ENCODE data around the gene NUP54. TPM values are rescaled to one million over a fixed set of nuclear protein-coding genes. Genes with fewer than 3 reads are reported as not detected.

The NUP54 gene, protein sequence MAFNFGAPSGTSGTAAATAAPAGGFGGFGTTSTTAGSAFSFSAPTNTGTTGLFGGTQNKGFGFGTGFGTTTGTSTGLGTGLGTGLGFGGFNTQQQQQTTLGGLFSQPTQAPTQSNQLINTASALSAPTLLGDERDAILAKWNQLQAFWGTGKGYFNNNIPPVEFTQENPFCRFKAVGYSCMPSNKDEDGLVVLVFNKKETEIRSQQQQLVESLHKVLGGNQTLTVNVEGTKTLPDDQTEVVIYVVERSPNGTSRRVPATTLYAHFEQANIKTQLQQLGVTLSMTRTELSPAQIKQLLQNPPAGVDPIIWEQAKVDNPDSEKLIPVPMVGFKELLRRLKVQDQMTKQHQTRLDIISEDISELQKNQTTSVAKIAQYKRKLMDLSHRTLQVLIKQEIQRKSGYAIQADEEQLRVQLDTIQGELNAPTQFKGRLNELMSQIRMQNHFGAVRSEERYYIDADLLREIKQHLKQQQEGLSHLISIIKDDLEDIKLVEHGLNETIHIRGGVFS
- 78.2 and 130 TPM in 2 replicates for total RNA-seq (2014; rRNA removed; shearing (Covaris generic))

DNA sequence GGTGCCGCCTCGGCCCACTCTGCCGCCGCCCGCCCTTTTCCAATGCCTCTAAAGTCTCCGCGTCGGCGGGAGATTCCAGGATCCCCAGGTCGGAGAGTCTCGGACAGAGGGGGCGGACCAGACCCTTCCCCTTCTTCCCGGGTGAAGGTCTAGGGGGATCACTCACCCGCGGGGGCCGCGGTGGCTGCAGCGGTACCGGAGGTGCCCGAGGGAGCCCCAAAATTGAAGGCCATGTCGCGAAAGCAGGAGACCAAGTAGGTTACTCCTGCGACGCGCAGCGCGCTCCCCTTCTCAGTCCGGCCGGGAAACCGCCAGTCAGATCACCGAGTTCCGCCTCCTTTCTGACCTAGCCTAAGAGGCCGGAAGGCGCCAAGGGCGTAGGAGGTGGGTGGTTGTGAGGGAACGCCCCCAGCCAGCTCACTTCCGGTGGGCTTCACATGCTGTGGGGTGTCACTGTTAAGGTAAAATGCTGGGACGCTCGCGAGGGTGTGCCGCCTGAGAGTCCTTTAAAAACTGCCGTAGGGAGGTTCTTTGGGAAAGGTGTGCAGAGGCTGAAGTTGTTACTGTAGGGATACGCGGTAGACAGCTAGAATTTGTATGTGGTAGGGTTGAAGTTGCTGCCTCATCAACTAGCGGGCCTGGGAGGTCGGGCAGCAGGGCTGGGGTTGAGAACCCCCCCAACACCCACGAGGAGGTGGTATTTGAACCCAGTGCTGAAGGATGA lies at the start of gene NUP54:
TSS of gene NUP54 (minus strand) at position 256 of the 724 bp plus-strand sequence. CDS start at position 233, 23 bp downstream.
- peak; percentile 95 for DNase-seq (ENCODE audit: low spot score)
- in situ Hi-C loops (cut with HindIII; ENCODE audit: low sequenced_read_pairs) = no loop called here

DNA sequence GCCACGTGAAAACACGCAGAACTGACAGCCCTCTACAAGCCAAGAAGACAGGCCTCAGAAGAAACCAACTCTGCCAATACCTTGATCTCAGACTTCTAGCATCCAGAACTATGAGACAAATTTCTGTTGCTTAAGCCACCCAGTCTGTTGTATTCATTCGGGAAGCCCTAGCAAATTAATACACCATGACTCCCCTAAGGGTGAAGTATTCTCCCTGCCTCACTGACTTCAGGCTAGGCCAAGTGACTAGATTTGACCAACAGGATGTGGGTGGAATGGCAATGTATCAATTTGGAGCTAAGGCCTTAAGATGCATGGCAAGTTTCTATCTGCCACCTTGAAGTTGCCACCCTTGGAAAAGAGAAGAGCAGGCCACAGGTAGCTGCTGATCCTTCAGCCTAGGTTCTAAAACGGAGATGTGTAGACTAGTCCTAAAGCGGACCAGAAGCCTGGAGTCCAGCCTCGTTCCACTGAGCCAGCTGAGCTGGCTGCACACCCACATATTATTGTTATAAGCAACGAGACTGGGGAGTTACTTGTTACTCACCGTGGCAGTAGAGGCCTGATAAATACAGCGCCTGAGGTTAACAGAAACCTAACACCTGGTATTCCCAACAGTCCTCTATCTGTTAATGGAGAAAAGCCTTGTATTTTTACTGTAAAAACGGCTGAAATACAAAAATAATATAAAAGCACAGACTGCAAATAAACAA lies 49.0 kb upstream of the NUP54 start:
- peak; percentile 15 for DNase-seq (ENCODE audit: low spot score)
- in situ Hi-C loops (cut with HindIII; ENCODE audit: low sequenced_read_pairs) = no loop called here

DNA sequence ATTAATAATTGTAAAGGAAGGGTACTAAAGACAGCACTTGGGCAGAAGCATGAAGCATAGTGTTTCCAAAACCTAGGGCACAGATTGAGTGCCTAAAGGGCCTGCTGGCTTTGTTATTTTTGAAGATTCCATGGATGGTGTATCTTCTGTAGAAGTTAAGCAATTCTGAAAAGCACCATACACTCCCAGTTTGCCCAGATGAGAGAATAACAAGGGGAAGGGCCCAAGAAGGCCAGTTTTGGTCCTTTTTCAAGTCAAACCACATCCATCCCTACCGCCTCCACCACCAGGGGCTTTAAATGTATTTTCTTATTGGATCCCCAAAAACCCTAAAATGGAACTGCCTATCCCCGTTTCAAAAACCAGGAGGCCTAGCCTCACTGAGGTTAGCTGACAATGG lies 48.2 kb upstream of the NUP54 start:
- in situ Hi-C loops (cut with HindIII; ENCODE audit: low sequenced_read_pairs) = no loop called here
- no peak for DNase-seq (ENCODE audit: low spot score)

DNA sequence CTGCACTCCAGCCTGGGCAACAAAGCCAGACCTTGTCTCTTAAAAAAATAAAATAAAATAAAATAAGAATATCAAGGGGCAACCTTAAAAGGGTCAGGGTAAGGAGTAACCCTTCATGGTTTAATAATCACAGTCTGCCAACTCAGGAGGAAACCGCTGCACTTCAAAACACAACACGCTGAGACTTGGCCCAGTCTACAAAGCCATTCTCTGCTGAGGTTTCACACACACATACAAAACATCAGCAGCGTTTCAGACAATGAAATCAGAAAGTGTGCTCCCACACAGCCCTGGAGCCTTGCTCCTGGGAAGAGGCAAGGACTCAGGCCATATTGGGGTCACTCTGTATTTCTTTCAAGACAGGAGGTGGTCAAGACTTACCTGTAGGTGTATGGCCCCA lies 47.1 kb upstream of the NUP54 start:
- no peak for DNase-seq (ENCODE audit: low spot score)
- in situ Hi-C loops (cut with HindIII; ENCODE audit: low sequenced_read_pairs) = no loop called here

DNA sequence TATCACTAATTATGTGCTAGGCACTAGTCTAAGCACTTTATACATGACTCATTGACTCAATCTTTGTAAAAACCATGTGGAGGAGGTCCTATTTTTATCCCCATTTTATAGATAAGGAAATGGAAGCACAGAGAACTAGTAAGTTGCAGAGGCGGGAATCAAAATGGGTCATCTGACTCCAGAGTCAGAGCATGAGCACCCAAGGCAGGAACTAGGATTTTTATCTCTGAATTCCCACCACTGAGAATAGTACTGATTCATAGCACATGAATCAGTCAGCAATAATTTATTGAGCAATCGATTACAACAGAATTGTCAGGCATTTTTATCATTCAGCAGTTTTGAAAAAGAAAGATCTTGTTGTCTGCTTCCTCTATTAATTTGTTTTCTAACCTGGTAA lies 46.1 kb upstream of the NUP54 start:
- no peak for DNase-seq (ENCODE audit: low spot score)
- in situ Hi-C loops (cut with HindIII; ENCODE audit: low sequenced_read_pairs) = no loop called here

DNA sequence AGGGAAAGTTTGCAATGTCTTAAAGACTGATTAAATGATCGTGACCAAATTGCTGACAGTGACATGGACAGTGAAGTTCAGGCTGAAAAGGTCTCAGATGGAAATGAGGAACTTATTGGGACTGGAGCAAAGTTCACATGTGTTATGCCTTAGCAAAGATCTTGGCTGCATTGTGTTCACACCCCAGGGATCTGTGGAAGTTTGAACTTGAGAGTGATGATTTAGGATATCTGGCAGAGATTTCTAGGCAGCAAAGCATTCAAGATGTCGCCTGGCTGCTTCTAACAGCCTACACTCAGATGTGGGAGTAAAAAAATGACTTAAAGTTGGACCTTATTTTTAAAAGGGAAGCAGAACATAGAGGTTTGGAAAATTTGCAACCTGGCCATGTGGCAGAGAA lies 44.0 kb upstream of the NUP54 start:
- in situ Hi-C loops (cut with HindIII; ENCODE audit: low sequenced_read_pairs) = no loop called here

DNA sequence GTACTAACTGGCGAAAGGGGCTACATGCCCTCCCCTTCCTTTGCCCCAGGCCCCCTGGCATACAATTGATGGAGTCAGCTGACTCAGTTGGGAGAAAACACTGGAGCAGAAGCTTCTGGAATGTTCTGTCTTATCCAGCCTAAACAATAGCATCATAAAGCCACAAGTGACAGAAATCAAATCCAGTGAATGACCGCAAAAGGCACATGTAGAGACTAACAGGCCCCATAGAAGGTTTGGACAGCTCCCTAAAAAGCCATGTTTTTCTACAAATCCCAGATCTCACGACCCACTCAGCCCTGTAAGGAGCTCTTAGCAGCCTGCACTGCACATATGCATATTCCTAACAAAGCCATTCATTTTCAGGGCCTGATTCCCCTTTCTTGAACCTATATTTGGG lies 40.4 kb upstream of the NUP54 start:
- in situ Hi-C loops (cut with HindIII; ENCODE audit: low sequenced_read_pairs) = no loop called here
- no peak for DNase-seq (ENCODE audit: low spot score)

More for the DNA sequence above, 44.0 kb upstream of the NUP54 start:
- DNase-seq (ENCODE audit: low spot score) = no peak

DNA sequence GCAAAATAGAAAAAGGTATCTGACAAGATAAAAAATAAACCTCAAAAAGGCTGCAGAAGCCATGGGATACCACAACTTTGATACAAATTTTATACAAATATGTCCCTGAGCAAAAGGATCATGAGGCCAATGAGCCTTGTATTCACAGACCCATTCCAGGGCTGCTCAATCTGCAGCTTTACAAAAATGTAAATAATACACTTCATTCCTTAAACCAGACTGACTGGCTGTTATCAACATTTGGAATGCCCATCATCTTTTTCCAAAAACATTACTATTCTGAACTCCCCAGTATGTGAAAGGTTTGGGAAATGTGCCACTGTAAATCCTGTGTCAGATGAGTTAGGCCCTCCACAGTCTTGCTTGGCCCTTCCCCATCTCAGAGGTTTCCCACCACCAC lies 40.0 kb upstream of the NUP54 start:
- in situ Hi-C loops (cut with HindIII; ENCODE audit: low sequenced_read_pairs) = no loop called here
- no peak for DNase-seq (ENCODE audit: low spot score)

DNA sequence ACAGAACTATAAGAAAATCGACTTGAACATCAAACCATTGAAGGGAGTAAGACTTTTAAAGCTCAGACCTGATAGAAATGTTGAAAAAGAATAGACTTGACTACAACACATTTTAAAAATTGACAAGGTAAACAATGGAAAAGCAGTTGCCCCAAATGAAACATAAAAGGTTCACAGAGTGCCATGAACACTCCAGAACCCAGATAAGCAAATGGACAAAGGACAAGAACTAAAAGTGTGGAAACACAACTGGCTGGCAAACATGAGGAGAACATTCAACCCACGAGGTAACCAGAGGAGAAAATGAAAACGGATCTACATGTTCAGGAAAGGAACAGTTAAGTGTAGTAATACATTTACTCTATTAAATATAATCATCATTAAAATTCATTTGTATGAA lies 39.0 kb upstream of the NUP54 start:
- in situ Hi-C loops (cut with HindIII; ENCODE audit: low sequenced_read_pairs) = no loop called here

DNA sequence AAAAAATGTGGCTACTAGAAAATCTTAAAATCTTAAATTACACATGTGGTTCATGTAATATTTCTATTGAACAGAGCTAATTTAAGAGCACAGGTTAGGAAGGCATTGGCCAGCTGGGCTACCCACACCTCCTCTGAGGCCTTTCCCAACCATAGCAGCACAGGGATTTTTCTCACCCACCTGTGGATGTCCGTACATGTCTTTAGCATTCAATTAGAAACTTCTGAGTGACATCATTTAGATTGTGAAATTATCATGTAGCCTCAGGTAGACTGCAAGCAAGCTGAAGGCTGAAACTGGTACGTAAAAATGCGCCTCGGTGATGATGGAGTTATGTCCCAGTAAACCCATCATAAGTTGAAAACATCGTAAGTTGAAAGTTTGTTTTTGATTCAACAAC lies 34.3 kb upstream of the NUP54 start:
- DNase-seq (ENCODE audit: low spot score) = no peak
- in situ Hi-C loops (cut with HindIII; ENCODE audit: low sequenced_read_pairs) = no loop called here

More for the DNA sequence above, 39.0 kb upstream of the NUP54 start:
- no peak for DNase-seq (ENCODE audit: low spot score)

DNA sequence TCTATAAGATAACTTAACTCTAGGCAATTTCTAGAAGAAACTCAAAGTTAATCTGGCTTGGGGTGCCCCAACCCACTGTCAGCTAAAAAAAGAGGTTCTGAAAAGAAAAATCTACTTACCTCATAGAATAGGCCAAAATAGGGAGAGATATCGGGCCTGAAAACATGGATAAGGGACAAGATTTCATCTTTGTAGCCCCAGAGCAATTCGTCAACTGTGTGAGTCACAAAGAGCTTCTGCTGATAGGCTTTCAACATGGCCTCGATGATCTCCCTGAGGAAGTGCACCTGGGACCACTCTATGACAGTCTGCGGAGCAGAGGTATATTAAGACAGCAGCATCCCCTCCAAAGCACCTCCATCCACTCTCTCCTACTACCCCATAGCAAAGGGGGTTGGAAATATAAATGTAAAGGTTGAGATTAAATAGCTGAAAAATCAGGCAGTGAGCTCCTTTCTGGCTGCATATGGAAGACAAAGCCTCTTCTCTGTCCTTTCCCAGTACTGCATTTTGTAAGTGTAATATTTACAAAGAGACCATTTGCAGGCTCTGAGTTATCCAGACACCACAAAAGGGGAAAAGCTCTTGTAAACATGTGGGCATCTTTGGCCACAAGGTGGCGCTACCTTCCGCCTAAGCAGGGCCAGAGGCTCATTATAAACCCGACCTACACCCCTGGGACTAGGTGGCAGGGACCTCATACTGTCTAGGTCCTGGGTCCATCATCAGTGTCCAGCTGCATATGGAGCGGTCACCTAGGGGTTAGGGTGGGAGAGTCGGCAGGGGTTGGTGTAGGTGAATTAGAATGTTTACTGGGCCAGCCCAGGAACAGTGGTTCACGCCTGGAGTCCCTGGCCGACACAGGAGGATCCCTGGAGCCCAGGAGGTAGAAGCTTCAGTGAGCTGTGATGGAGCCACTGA lies 31.5 kb upstream of the NUP54 start:
- peak; percentile 70 for DNase-seq (ENCODE audit: low spot score)
- in situ Hi-C loops (cut with HindIII; ENCODE audit: low sequenced_read_pairs) = no loop called here

DNA sequence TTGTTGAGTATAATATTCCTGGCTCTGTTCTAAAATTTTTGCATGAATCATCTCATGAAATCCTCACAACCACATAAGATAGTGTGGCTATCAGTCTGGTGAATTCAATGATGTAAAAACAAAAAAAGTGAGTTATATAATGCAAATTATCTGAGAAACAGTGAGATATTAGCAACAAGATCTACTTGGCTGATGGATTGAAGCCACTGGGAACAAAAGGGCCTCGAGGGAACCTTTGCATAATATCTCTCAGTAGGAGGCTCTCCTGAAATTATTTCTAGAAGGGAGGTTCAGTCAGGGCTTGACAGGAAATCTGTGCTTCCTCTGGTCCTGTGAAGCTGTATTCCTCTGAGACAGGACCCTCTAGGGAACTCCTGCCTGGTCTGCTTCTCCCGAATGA lies 30.1 kb upstream of the NUP54 start:
- in situ Hi-C loops (cut with HindIII; ENCODE audit: low sequenced_read_pairs) = no loop called here
- no peak for DNase-seq (ENCODE audit: low spot score)

DNA sequence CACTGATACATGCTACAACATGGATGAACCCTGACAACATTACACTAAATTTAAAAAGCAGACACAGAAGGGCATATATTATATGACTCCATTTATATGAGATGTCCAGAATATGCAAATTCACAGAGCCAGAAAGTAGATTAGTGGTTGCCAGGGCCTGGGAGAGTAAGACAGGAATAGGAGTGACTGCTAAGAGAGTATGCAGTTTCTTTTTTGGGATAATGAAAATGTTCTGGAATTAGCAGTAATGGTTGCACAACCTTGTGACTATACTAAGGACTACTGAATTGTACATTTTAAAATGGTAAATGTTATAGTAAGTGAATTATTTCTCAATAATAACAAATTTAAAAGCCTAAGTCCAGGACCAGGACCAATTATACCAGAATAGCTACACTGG lies 29.5 kb upstream of the NUP54 start:
- DNase-seq (ENCODE audit: low spot score) = no peak
- in situ Hi-C loops (cut with HindIII; ENCODE audit: low sequenced_read_pairs) = no loop called here

DNA sequence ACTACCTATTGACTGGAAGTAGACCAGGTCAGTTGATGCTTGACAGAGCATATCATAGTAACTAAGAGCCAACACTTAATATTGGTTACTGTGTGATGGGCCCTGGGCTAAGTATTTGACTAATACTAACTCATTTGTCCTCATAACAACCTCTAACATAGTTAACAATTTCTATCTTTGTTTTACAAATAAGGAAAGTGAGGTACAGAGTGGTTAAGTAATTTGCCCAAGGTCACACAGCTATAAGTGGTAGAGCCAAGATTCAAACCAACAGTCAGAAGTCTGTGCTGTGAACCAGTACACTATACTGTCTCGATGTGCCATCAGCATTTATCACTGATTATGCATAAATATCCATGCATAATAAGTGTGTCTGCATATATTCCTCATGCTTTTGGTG lies 27.1 kb upstream of the NUP54 start:
- DNase-seq (ENCODE audit: low spot score) = no peak
- in situ Hi-C loops (cut with HindIII; ENCODE audit: low sequenced_read_pairs) = no loop called here

DNA sequence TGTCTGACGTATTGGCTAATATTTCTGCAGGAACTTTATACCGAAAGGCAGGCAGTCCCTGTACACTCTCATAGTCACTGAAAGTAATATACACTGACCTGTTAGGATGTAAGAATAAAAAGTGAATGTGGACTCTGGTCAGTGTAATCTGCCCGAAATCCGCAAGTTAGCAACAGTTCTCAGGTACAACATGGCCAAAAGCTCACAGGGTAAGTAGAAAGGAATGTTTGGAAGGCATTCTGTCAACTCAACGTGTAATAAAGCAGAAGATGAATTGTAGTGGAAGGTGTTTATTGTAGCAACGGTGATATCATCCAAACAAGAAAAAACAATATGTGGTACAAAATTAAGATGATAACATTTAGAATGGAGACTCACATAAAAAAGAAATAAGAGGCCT lies 26.0 kb upstream of the NUP54 start:
- in situ Hi-C loops (cut with HindIII; ENCODE audit: low sequenced_read_pairs) = no loop called here
- no peak for DNase-seq (ENCODE audit: low spot score)

DNA sequence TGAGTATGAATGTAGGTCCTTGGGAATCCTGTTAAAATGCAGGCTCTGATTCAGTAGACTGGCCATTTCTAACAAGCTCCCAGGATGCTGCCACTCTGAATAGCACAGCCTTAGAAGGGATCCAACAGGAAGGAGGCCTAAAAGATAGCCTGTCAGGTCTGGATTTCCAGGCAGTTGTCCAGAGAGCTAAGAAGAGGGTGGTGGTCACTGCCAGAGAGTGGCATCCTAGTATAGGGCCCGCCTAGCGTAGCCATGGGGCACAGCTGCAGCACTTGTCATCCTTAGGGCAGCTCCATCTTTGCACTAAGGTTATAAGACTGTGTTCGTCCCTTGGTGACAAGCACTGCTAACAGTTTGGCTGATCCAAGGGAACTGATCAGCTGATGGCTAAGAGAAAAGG lies 20.5 kb upstream of the NUP54 start:
- no peak for DNase-seq (ENCODE audit: low spot score)
- in situ Hi-C loops (cut with HindIII; ENCODE audit: low sequenced_read_pairs) = no loop called here

DNA sequence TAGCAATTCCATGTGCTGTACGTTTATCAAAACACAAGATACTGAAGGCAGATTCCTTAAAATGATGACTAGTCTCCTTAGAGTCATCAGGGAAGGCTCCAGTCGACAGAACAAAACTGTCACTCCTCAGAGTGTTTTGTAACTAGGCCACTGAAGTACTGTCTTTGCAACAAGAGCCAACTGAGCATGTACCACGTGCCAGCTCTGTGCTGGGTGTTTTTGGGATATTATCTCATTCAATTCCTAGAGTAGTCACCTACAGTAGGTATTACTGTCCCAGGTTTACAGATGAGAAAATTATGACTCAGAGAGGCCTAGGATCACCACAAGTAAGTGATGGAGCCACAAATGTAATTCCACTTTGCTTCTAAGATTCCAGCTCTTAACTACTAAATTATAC lies 18.3 kb upstream of the NUP54 start:
- no peak for DNase-seq (ENCODE audit: low spot score)
- in situ Hi-C loops (cut with HindIII; ENCODE audit: low sequenced_read_pairs) = no loop called here

DNA sequence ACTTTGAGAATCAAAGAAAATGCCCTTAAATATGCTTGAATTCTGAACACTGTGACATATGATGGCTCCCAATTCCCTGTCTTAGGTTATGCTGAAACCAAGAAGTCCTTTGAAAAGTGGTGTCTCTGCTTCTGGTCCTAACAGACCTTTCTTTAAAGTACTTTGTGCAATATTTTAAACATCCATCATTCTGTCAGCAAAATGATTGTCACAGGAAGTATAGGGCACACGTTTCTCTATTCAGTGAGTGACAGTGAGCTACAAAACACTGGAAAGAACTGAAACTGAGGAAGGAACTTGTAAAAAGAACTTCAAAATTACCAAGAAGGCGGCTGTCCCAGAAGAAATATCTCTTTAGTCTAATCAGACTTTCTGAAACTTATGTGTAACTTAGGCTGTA lies 12.2 kb upstream of the NUP54 start:
- no peak for DNase-seq (ENCODE audit: low spot score)
- in situ Hi-C loops (cut with HindIII; ENCODE audit: low sequenced_read_pairs) = no loop called here

DNA sequence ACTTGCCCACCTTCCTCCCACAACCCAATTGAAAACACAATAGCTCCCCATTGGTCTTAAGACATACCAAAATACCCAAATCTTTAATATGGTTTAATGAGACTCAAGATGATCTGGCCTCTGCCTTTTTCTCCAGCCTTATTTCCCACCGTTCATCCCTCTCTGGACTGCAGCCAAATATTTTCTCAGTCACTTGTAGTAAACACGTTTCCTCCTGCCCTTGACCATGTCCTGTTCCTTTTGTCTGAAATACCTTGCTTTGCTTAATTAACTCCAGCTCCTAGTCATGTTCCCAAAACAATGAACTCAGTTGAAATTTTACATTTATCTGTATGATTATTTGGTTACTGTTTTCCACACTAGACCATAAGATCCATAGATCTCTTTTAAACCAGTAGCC lies 8.4 kb upstream of the NUP54 start:
- DNase-seq (ENCODE audit: low spot score) = no peak
- in situ Hi-C loops (cut with HindIII; ENCODE audit: low sequenced_read_pairs) = no loop called here
